GM19467 (cell line): Measurements from ENCODE around the gene EXOSC7.

Source experiments
- ATAC-seq: cut with Tn5 transposase; IDR thresholded peaks from one replicate; pipeline ENCODE4 v1.9.1; 2021; ENCODE audit warnings: mild to moderate bottlenecking, moderate library complexity; ENCODE audit not compliant: unreplicated experiment

EXOSC7 gene

DNA sequence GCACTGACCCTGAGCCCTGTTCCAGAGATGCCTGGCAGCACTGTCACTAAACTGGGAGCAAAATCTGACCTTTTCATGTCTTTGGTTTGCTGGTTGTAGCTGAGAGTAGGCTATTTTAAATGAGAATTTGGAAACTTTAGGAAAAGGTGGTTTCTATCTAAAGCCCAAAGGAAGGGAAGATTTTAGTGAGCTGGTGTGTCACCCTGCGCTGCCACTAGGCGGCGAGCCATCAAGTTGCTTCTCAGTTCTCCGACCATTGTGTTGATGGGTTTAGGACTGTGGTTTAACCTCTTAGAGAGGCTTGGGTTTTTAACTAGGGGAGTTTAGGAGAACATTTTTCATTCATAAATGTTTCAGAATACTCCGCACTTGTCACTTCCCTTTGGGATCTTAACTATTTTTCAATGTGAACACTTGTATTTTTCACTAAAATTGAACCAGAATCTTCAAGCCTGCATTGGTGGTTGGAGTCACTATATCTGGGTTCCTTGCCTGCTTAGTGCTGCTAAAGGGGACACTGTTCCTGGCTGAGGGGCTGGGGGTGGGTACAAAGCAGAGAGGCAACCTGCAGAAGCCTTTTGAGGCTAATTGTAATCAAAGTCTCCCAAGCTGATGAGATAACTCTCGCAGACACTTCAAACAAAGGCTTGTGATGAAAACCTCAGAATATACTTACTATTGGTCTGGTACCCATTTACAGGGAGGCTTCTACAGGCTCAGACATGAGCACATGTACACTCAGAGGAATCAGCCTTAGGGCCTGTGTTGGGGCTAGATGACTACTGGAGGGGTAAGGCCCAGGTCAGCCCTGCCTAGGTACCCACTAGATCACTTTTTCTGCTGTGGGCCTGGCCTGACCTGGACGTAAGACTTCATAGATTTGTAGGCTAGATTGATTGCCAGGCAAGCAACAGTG is 16.8 kb downstream of the EXOSC7 start:
- no peak for ATAC-seq

GRCh38 chr3:44993471-44994205 is 17.6 kb downstream of the EXOSC7 start:
- ATAC-seq: no peak

GRCh38 chr3:44995142-44995770 is 19.2 kb downstream of the EXOSC7 start:
- no peak for ATAC-seq

GRCh38 chr3:44996556-44996969 is 20.5 kb downstream of the EXOSC7 start:
- ATAC-seq: no peak

GRCh38 chr3:44999782-45000181 is 23.7 kb downstream of the EXOSC7 start:
- no peak for ATAC-seq

DNA sequence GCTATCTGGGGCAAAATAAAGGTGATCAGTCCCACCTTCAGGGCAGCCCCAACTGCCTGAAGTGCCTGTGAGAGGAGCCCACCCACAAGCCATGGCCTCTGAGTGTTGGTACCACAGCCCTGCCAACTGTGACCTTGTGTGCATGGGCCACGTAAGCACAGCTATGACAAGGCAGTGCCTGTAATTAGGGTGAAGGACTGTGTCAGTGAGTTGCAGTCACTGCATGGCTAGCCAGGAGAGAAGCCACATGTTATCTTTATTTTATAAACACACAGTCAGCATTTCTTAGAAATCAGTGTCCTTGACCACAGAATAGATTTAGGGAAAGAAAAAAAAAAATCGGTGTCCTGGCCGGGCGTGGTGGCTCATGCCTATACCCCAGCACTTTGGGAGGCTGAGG is 24.8 kb downstream of the EXOSC7 start:
- no peak for ATAC-seq

- ATAC-seq: no peak
Measured at GRCh38 chr3:45001738-45002137, 25.7 kb downstream of the EXOSC7 start.

DNA sequence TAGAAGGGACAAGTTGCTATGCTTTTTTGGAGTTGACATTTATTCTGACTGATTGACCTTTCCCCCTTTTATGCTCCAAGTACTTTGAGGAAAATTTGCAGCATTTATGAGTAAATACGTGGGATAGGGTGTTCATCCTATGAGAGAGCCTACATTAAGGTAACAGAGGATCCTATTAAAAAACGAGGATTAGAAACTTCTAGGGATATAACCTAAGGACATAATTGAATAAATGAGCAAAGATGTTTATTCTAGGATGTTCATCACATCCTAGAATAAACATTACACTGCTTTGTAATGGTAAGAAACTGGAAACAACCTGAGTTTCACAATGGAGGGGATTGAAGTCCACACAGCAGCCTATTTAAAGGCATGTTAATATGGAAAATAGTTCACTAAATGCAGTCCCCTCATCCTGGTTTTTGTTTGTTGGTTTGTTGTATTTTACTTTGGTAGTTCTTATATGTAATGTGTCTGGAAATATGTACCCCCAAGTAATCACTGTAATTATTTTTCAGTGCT is 26.2 kb downstream of the EXOSC7 start:
- no peak for ATAC-seq

GRCh38 chr3:45002720-45003119 is 26.7 kb downstream of the EXOSC7 start:
- ATAC-seq: no peak

DNA sequence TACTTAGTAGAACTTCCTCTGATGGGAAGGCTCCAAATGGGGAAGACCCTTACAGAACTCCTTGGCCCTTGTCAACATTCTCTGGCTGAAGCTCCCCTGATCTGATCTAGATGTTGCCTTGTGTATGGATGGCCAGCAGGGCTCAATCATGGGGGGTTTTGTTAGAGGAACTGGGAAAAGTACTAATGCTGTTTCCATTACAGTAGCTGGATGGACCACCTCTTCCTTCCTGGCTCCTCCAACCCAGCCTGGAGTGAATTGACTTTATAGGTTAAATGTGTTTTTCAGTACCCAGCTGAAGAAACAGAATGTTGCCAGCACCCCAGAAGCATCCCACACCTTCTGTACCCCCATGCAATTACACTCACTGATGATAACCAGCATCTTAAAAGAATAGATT is 27.4 kb downstream of the EXOSC7 start:
- ATAC-seq: no peak

DNA sequence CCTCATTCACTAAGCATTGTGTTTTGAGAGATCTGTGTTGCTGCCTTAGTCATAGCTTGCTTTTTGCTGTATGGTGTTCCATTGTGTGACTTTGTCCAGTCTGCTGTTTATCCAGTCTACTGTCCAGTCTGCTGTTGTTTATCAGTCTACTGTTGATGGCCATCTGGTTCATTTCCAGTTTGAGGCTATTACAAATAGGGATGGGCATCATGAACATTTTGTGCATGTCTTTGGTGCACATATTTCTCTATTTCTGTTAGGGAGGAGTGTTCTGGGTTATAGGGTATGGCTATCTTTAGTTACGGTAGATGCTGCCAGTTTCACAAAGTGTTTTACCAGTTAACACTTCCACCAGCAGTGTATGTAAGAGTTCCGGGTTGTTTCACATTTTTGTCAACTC is 27.8 kb downstream of the EXOSC7 start:
- no peak for ATAC-seq

GRCh38 chr3:45007091-45007490 is 31.0 kb downstream of the EXOSC7 start:
- no peak for ATAC-seq

GRCh38 chr3:45008117-45008516 is 32.1 kb downstream of the EXOSC7 start:
- ATAC-seq: no peak

DNA sequence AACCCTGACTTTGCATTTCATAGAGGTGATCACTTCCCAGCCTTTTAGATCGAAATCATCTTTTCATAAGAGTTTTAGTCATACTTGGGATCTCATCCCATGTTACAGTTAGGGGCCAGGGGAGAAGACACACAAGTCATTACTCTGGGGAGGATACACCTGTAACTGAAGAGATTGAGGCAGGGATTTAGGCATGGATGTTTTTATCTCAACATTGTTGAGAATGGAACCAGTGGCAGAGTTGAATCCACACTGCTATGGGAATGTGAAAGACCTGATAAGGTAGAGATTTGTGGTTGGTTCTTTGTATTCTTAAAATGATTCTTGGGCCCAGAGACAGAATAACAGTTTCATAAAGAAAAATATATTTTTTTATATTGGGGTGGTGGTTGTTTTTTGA is 33.8 kb downstream of the EXOSC7 start:
- ATAC-seq: no peak

GRCh38 chr3:45010811-45011333 is 34.8 kb downstream of the EXOSC7 start:
- ATAC-seq: no peak

DNA sequence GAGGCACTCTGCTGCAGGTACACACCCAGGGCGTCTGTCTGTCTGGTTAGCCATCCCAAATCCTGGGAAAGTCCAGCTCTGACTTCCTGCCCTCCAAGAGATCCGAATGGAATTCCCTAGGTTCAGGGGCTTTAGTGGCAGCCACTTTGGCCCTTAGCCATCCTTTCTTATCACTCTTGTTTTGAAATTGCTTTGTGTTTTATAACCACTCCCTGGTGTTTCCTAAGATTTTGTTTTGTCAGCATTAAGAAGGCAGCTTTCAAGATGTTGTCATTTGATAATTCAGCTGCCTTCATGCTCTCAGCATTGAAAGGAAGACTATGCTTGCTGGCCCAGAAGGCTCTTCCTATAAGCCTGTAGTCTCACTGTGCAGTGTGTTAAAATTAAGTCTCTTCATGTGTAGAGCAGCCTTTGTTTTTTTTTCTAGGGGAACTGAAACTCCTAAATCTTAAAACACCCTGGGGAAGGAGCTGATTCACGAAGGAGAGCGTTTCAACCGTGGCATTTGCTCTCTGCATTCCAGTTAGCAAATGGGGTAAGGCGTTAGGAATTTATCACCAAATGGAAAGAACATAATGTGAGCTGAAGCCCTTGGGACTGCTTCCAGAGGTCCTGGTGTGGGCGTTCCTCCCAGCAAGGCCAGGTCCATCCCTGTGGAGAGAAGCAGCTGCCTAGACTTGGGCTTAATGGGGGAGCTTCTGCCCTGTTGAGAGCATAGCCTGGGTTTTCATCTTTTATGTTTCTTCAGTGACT is 35.9 kb downstream of the EXOSC7 start:
- no peak for ATAC-seq

DNA sequence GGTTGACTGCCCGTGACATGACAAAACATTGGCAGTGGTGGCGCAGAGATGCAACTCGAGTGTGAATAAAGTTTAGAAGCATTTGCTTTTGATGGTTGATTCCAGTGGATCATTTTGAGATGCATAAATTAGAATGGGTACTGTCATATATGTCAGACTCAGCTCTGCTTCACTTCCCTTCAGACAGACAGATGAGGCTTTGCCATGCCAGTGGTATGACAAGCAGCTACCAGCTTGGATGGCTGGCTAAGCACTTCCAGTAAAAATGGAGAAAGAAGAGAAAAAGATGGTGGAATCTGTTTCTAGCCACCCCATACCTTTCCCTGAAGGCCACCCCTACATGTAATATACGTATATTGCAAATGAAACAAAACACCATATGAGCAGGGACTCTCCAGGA is 36.5 kb downstream of the EXOSC7 start:
- no peak for ATAC-seq

DNA sequence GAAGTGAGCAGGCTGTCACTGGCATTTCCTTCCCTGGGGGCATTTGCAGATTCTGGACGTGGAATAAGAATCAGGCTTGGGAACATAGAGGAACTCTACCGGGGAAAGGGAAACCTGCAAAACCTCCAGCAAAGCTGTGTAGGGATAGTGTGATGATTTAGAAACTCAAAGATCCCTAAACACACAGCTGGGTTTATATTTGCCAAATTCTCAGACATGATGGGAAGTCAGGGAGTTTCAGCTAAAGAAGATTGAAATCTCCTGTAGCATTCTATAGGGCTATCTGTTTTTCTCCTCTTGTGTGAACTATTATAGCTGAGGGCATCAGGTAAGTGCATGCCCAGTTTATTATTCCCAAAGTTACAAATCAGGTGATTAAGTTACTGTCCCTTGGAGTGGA is 40.9 kb downstream of the EXOSC7 start:
- ATAC-seq: no peak

GRCh38 chr3:45017821-45018220 is 41.8 kb downstream of the EXOSC7 start:
- ATAC-seq: no peak

GRCh38 chr3:45020534-45020933 is 44.5 kb downstream of the EXOSC7 start:
- ATAC-seq: no peak
